HL-60 (cell line): ENCODE data around the gene LAMA1.

ENCODE experiments used
- DNase-seq, 2 experiments: peaks; one replicate each; pipeline ENCODE4 v3.0.0-alpha.2; 2010 to 2020; ENCODE audit warnings: low read depth in 1 of 2, low spot score in 1 of 2
- H3K27ac ChIP-seq: fragments of 250-450 bp; sonication (Bioruptor Pico); replicated peaks from 2 replicates; pipeline ENCODE4 v1.5.1; 2020; ENCODE audit warnings: mild to moderate bottlenecking, moderate library complexity
- H3K27me3 ChIP-seq: fragments of 250-450 bp; sonication (Bioruptor Pico); 2 replicates; pipeline ENCODE4 v1.5.1; 2021; ENCODE audit warnings: mild to moderate bottlenecking, moderate library complexity; ENCODE audit not compliant: insufficient read depth, poor library complexity, severe bottlenecking
- H3K4me3 ChIP-seq: replicated peaks from 2 replicates; pipeline ENCODE4 v1.5.1; 2011; ENCODE audit warnings: mild to moderate bottlenecking, control low read depth, low read length; ENCODE audit not compliant: insufficient read depth
- GABPA ChIP-seq: IDR thresholded peaks from 2 replicates; pipeline ENCODE4 v1.6.1; 2012; ENCODE audit warnings: low read depth
- POLR2AphosphoS5 ChIP-seq: IDR thresholded peaks from 2 replicates; pipeline ENCODE4 v1.6.1; 2012; ENCODE audit warnings: low read depth
- SPI1 ChIP-seq: IDR thresholded peaks from 2 replicates; pipeline ENCODE4 v1.6.1; 2012; ENCODE audit warnings: low read depth, mild to moderate bottlenecking, borderline replicate concordance
- TF ChIP-seq, protein P1 (sequence below): IDR thresholded peaks from one replicate; pipeline ENCODE4 v1.5.1; 2011; ENCODE audit warnings: low read length, control low read depth, inconsistent platforms; ENCODE audit not compliant: insufficient read depth
- TF ChIP-seq, protein P2 (sequence below): IDR thresholded peaks from 2 replicates; pipeline ENCODE4 v1.6.1; 2012; ENCODE audit warnings: low read depth; ENCODE audit not compliant: insufficient replicate concordance

LAMA1 gene

GRCh38 chr18:6929370-6930102 is 188.1 kb downstream of the LAMA1 start:
- Histone ChIP-seq H3K27me3 (no peaks in the 10 kb centered on the region), H3K4me3 (no peak overlapping the region), H3K27ac (no peak overlapping the region)
- no peak for DNase-seq
- TF ChIP-seq SPI1 (no peak), POLR2AphosphoS5 (no peak), GABPA (no peak)
- TF ChIP-seq, protein P1, sequence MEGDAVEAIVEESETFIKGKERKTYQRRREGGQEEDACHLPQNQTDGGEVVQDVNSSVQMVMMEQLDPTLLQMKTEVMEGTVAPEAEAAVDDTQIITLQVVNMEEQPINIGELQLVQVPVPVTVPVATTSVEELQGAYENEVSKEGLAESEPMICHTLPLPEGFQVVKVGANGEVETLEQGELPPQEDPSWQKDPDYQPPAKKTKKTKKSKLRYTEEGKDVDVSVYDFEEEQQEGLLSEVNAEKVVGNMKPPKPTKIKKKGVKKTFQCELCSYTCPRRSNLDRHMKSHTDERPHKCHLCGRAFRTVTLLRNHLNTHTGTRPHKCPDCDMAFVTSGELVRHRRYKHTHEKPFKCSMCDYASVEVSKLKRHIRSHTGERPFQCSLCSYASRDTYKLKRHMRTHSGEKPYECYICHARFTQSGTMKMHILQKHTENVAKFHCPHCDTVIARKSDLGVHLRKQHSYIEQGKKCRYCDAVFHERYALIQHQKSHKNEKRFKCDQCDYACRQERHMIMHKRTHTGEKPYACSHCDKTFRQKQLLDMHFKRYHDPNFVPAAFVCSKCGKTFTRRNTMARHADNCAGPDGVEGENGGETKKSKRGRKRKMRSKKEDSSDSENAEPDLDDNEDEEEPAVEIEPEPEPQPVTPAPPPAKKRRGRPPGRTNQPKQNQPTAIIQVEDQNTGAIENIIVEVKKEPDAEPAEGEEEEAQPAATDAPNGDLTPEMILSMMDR = no peak
- TF ChIP-seq, protein P2, sequence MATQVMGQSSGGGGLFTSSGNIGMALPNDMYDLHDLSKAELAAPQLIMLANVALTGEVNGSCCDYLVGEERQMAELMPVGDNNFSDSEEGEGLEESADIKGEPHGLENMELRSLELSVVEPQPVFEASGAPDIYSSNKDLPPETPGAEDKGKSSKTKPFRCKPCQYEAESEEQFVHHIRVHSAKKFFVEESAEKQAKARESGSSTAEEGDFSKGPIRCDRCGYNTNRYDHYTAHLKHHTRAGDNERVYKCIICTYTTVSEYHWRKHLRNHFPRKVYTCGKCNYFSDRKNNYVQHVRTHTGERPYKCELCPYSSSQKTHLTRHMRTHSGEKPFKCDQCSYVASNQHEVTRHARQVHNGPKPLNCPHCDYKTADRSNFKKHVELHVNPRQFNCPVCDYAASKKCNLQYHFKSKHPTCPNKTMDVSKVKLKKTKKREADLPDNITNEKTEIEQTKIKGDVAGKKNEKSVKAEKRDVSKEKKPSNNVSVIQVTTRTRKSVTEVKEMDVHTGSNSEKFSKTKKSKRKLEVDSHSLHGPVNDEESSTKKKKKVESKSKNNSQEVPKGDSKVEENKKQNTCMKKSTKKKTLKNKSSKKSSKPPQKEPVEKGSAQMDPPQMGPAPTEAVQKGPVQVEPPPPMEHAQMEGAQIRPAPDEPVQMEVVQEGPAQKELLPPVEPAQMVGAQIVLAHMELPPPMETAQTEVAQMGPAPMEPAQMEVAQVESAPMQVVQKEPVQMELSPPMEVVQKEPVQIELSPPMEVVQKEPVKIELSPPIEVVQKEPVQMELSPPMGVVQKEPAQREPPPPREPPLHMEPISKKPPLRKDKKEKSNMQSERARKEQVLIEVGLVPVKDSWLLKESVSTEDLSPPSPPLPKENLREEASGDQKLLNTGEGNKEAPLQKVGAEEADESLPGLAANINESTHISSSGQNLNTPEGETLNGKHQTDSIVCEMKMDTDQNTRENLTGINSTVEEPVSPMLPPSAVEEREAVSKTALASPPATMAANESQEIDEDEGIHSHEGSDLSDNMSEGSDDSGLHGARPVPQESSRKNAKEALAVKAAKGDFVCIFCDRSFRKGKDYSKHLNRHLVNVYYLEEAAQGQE = no peak

DNA sequence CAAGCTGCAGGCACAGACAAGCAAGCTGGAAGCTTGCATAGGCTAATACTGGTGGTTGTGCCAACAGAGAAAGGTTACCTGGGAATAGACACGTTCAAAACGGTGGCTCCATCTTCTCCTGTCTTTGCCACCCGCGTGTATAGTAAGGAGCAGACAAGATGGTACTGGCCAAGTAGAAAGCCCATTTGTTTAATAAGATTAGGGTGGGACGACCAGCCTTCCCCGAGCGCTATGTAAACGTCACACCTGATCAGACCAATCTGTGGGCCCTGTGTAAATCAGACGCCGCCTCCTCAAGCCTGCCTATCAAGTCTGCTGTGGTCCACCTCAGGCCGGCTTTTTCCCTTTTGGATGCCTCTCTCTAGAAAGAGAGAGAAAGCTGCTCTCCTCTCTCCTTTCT is 189.2 kb downstream of the LAMA1 start:
- Histone ChIP-seq H3K27me3 (no peaks in the 10 kb centered on the region), H3K4me3 (no peak overlapping the region), H3K27ac (no peak overlapping the region)
- no peak for DNase-seq
- TF ChIP-seq SPI1 (no peak), GABPA (no peak), POLR2AphosphoS5 (no peak)
- TF ChIP-seq, protein P2 = no peak
- TF ChIP-seq, protein P1 = no peak

DNA sequence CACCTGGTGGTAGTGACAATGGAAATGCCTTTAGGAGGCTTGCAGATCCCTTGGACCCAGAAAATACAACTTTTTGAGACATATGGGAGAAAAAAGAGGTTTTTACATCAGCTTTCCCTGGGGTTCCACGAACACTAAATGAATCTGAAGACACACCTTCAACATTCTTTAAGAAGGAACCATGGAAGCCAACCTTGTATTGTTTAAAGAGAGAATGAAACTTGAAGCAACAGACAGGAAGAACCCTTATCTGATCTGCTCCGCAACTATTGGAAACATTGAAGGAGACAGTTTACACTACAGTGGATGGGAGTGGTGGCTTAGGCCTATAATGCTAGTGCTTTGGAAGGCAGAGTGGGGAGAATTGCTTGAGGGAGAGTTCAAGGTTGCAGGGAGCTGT is 190.4 kb downstream of the LAMA1 start:
- TF ChIP-seq GABPA (no peak), POLR2AphosphoS5 (no peak), SPI1 (no peak)
- TF ChIP-seq, protein P2 = no peak
- TF ChIP-seq, protein P1 = no peak
- DNase-seq = no peak
- no peak overlapping the region for H3K27ac ChIP-seq
- H3K27me3 ChIP-seq = no peaks in the 10 kb centered on the region
- no peak overlapping the region for H3K4me3 ChIP-seq
